Measurements from ENCODE around the gene CYP19A1. TPM values are rescaled to one million over a fixed set of nuclear protein-coding genes. Genes with fewer than 3 reads are reported as not detected.

The CYP19A1 gene
- total RNA-seq, 1 donor from 2014 or later, result 0.07 TPM

DNA sequence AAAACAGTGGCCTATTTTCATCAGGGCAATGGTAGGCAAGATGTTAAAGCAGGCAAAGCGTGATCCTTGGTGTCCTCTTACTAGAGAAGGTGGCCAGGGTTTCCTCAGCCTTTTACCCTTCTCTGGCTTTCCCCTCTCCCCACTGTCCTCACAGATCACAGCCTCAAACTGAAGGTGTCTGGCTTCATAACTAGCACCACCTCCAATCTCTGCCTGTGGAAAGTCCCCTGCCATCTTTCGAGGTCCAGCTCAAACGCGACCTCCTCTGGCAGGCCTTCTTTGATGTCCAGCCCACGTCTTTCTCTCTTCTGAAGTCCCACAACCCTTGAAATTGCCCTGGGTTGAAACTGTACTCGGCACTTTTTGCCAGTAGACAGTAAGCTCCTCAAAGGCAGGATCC lies 35.9 kb downstream of the CYP19A1 start:
- Mint-ChIP-seq H3K36me3 (ENCODE audit: low read depth) (no peaks in the 10 kb centered on the region), H3K4me1 (no peaks in the 10 kb centered on the region), H3K4me3 (no peak overlapping the region), H3K27me3 (peaks cover 5% of the 10 kb centered on the region), H3K27ac (no peak overlapping the region), H3K9me3 (no peaks in the 10 kb centered on the region)
- POLR2A ChIA-PET, result no interaction called here
- intact Hi-C loops (cut with micrococcal nuclease), result no loop called here
- ATAC-seq (ENCODE audit: low read depth), result no peak
- DNase-seq, result no peak
- TF ChIP-seq, protein P1, sequence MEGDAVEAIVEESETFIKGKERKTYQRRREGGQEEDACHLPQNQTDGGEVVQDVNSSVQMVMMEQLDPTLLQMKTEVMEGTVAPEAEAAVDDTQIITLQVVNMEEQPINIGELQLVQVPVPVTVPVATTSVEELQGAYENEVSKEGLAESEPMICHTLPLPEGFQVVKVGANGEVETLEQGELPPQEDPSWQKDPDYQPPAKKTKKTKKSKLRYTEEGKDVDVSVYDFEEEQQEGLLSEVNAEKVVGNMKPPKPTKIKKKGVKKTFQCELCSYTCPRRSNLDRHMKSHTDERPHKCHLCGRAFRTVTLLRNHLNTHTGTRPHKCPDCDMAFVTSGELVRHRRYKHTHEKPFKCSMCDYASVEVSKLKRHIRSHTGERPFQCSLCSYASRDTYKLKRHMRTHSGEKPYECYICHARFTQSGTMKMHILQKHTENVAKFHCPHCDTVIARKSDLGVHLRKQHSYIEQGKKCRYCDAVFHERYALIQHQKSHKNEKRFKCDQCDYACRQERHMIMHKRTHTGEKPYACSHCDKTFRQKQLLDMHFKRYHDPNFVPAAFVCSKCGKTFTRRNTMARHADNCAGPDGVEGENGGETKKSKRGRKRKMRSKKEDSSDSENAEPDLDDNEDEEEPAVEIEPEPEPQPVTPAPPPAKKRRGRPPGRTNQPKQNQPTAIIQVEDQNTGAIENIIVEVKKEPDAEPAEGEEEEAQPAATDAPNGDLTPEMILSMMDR (IDR thresholded peaks at IDR 0.05), result no peak
- CTCF ChIA-PET, result no interaction called here

DNA sequence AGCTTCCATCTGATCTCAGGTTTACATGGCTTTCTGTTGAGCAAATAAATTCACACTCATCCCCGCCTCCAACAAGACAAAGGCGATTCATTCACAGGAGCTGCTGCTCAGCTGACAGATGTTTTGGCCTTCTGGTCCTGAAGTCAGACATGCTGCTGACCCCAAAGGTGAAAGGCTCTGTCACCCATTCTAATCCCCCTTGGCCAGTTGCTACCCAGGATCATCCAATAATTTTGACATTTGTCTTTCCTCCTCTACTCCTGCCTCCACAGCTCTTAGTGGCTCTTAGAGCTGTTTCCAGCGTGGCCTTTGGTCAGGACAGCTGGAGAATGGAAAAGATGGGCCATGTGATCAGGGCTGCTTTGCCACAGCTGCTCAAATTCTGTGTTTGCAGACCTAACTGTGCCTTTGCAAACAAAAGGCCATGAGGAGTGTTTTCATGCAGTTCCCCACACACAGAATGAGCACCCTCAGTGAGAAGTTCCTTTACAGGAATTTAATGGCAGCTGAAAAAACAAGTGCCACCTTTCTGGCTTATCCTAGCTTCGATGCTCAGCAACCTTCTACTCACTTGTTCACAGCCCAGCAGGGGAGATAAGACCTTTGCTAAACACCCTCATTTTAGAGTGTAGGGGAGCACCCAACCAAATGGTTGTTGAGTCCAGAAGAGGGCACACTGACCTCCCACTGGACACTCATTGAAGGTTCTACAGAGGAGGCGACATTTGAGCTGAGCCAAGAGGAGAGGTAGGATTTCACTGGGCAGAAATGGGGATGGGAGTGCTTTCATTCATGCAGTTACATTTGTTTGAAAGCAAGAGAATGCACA lies 39.0 kb downstream of the CYP19A1 start:
- H3K9me3 Mint-ChIP-seq, result no peaks in the 10 kb centered on the region
- ATAC-seq (ENCODE audit: low read depth) (no peak), DNase-seq (no peak)
- peaks cover 5% of the 10 kb centered on the region for H3K27me3 Mint-ChIP-seq
- no peaks in the 10 kb centered on the region for H3K36me3 Mint-ChIP-seq (ENCODE audit: low read depth)
- intact Hi-C loops (cut with micrococcal nuclease), result no loop called here
- ChIA-PET POLR2A (no interaction called here), CTCF (no interaction called here)
- H3K4me1 Mint-ChIP-seq, result no peaks in the 10 kb centered on the region
- H3K4me3 Mint-ChIP-seq, result no peak overlapping the region
- no peak overlapping the region for H3K27ac Mint-ChIP-seq
- TF ChIP-seq, protein P1 (IDR thresholded peaks at IDR 0.05), result no peak

DNA sequence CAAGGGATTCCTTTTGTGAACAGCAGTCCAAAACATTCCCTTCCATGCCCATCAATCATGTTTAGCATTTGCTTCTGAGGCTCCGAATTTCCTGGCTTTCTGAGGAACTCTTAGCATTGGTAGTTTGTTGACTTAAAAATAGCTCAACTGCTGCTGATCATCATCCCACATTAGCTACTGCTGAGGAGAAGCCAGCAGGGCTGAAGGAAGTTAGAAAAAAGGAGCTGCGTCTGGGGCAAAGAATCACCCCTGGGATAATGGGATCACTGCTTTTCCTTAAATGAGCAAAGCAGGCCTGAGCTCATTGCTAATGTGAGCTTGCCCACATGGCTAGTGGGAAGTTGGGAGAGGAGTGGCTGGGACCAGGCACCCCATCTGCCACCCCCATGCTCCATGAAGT lies 39.8 kb downstream of the CYP19A1 start:
- H3K27ac Mint-ChIP-seq, result no peak overlapping the region
- POLR2A ChIA-PET, result no interaction called here
- no peaks in the 10 kb centered on the region for H3K36me3 Mint-ChIP-seq (ENCODE audit: low read depth)
- CTCF ChIA-PET, result no interaction called here
- DNase-seq (no peak), ATAC-seq (ENCODE audit: low read depth) (no peak)
- H3K27me3 Mint-ChIP-seq, result peaks cover 5% of the 10 kb centered on the region
- intact Hi-C loops (cut with micrococcal nuclease), result no loop called here
- H3K9me3 Mint-ChIP-seq, result no peaks in the 10 kb centered on the region
- TF ChIP-seq, protein P1 (IDR thresholded peaks at IDR 0.05), result no peak
- H3K4me3 Mint-ChIP-seq, result no peak overlapping the region
- no peaks in the 10 kb centered on the region for H3K4me1 Mint-ChIP-seq

DNA sequence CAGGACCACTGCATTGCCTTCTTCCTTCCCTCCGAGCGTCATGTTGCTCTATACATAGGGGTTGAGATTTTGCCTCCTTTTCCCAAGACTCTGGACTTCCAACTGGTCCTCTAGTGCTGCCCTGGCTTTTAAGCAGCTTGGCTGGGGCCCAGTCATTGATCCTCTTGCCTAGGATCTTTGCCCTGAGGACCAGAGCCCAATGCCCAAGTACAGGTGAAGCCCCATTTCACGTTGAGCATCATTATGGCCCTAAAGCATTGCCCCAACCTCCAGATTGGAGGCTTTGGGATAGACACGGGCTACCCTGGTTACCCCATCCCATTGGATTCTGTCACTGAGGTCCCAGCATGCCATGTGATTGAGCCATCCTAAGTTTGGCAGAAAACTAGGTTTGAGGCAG lies 47.7 kb downstream of the CYP19A1 start:
- no peak for ATAC-seq (ENCODE audit: low read depth)
- no peak overlapping the region for H3K4me3 Mint-ChIP-seq
- DNase-seq, result no peak
- H3K36me3 Mint-ChIP-seq (ENCODE audit: low read depth), result no peaks in the 10 kb centered on the region
- POLR2A ChIA-PET, result no interaction called here
- H3K9me3 Mint-ChIP-seq, result peaks cover 2% of the 10 kb centered on the region
- no peak overlapping the region for H3K27ac Mint-ChIP-seq
- intact Hi-C loops (cut with micrococcal nuclease), result no loop called here
- peaks cover 14% of the 10 kb centered on the region for H3K27me3 Mint-ChIP-seq
- TF ChIP-seq, protein P1 (IDR thresholded peaks at IDR 0.05), result no peak
- H3K4me1 Mint-ChIP-seq, result no peaks in the 10 kb centered on the region
- CTCF ChIA-PET, result no interaction called here

DNA sequence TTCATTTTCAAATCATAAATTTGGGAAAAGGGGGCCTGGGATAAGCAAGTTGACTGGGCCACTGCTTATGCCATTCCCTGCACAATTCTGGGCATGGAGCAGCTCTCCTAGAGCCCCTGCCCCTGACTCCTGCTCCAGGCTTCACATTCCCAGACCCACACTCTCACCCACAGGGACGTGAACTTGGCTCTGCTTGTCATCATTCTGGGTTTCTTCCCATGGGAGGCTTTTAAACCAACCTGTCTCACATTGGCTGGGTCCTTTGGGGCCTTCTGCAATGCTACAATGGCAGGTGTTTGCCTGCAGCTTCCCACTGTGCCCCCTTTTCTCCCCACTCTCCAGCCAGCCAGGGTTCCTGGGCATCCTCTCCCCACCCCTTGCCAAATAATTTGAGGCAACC lies 49.1 kb downstream of the CYP19A1 start:
- Mint-ChIP-seq H3K27me3 (peaks cover 13% of the 10 kb centered on the region), H3K4me1 (no peaks in the 10 kb centered on the region), H3K36me3 (ENCODE audit: low read depth) (no peaks in the 10 kb centered on the region), H3K4me3 (no peak overlapping the region), H3K9me3 (peaks cover 2% of the 10 kb centered on the region), H3K27ac (no peak overlapping the region)
- TF ChIP-seq, protein P1 (IDR thresholded peaks at IDR 0.05), result no peak
- ChIA-PET CTCF (no interaction called here), POLR2A (no interaction called here)
- DNase-seq, result no peak
- intact Hi-C loops (cut with micrococcal nuclease), result no loop called here
- ATAC-seq (ENCODE audit: low read depth), result no peak

Data from activated B cell treated with CpG ODN at 0.5 μM for 24 hours (primary cell).